Activated naive CD4-positive, alpha-beta T cell treated with anti-CD3 and anti-CD28 coated beads, Interleukin-2, amount 10 ng/mL, durations not matched to agents 7 days and 5 days (primary cell): ENCODE measurements around the gene RANBP3.
"Not testable (repeated sequence)": the region's sequence is repeated elsewhere in the genome, so short reads cannot be mapped to it uniquely, and the experiment has no call there.

Experiments used
- CTCF ChIA-PET: fragments of 350-600 bp; sonication (Branson Sonifier 250); formaldehyde crosslinking; loops from one replicate; lab custom pipeline; 2021; ENCODE audit warnings: antibody characterized with exemption; lab: Charles Lee
- DNase-seq: peaks from one replicate; pipeline ENCODE4 v3.0.0-alpha.2; 2020
- H3K27ac Mint-ChIP-seq: one replicate; pipeline ENCODE4 v1.8.0; 2021; ENCODE audit warnings: mild to moderate bottlenecking, moderate library complexity, mixed read lengths
- H3K27me3 Mint-ChIP-seq: one replicate; pipeline ENCODE4 v1.8.0; 2021; ENCODE audit warnings: mild to moderate bottlenecking, mixed read lengths
- H3K36me3 Mint-ChIP-seq: one replicate; pipeline ENCODE4 v1.8.0; 2021; ENCODE audit warnings: mixed read lengths
- H3K4me1 Mint-ChIP-seq: one replicate; pipeline ENCODE4 v1.8.0; 2021; ENCODE audit warnings: mixed read lengths
- H3K4me3 Mint-ChIP-seq: one replicate; pipeline ENCODE4 v1.8.0; 2021; ENCODE audit warnings: mild to moderate bottlenecking, moderate library complexity, mixed read lengths
- H3K9me3 Mint-ChIP-seq: one replicate; pipeline ENCODE4 v1.8.0; 2021; ENCODE audit warnings: mixed read lengths

Gene RANBP3

GRCh38 chr19:6015841-6016545 is 38.1 kb upstream of the RANBP3 start:
- Mint-ChIP-seq H3K9me3 (no peaks in the 10 kb centered on the region), H3K27me3 (peaks cover 9% of the 10 kb centered on the region), H3K36me3 (no peaks in the 10 kb centered on the region), H3K4me1 (peaks cover 11% of the 10 kb centered on the region), H3K4me3 (no peak overlapping the region), H3K27ac (no peak overlapping the region)
- DNase-seq: no peak
- CTCF ChIA-PET: interaction anchor here (0.8 to 1.2 kb wide), 2 partner anchors 29 to 212 kb away, joined by 3 to 4 read pairs; no protein-coding TSS in a partner anchor

GRCh38 chr19:6014551-6015135 is 36.7 kb upstream of the RANBP3 start:
- Mint-ChIP-seq H3K4me1 (peaks cover 1% of the 10 kb centered on the region), H3K36me3 (no peaks in the 10 kb centered on the region), H3K27ac (no peak overlapping the region), H3K4me3 (no peak overlapping the region), H3K27me3 (peaks cover 6% of the 10 kb centered on the region), H3K9me3 (no peaks in the 10 kb centered on the region)
- no peak for DNase-seq
- CTCF ChIA-PET: interaction anchor here (1.0 to 1.8 kb wide), 3 partner anchors 8 to 210 kb away, joined by 3 to 12 read pairs (median 3); no protein-coding TSS in a partner anchor

- Mint-ChIP-seq H3K4me1 (no peaks in the 10 kb centered on the region), H3K4me3 (no peak overlapping the region), H3K36me3 (no peaks in the 10 kb centered on the region), H3K9me3 (no peaks in the 10 kb centered on the region), H3K27me3 (peaks cover 4% of the 10 kb centered on the region), H3K27ac (no peak overlapping the region)
- CTCF ChIA-PET: interaction anchor here (1.0 to 1.8 kb wide), 3 partner anchors 10 to 44 kb away, joined by 4 to 12 read pairs (median 6); no protein-coding TSS in a partner anchor
- no peak for DNase-seq
Measured at GRCh38 chr19:6012426-6013170, 34.7 kb upstream of the RANBP3 start.

DNA sequence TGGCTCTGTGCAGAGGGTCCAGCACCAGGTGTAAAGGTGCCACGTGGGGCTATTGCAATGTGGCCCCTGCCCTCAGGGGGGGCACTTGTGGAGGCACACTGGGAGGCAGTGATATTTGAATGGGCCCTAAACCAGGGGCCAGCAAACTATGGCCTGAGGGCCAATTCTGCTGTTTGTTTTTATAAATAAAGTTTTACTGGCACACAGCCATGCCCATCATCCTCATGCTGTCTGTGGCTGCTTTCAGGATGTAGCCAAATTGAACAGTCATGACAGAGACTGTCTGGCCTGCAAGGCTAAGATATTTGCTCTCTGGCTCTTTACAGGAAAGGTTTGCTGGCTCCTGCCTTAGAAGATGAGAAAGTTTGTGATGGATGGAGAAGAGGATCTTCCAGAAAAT is 33.9 kb upstream of the RANBP3 start:
- CTCF ChIA-PET: interaction anchor here (1.4 kb wide), 1 partner anchor 24 kb away, joined by 6 read pairs; no protein-coding TSS in a partner anchor
- H3K9me3 Mint-ChIP-seq: no peaks in the 10 kb centered on the region
- no peak overlapping the region for H3K4me3 Mint-ChIP-seq
- H3K27me3 Mint-ChIP-seq: peaks cover under 1% of the 10 kb centered on the region
- H3K36me3 Mint-ChIP-seq: no peaks in the 10 kb centered on the region
- DNase-seq: no peak
- no peak overlapping the region for H3K27ac Mint-ChIP-seq
- no peaks in the 10 kb centered on the region for H3K4me1 Mint-ChIP-seq

GRCh38 chr19:6011206-6011605 is 33.3 kb upstream of the RANBP3 start:
- CTCF ChIA-PET: no interaction called here
- H3K27ac Mint-ChIP-seq: no peak overlapping the region
- H3K4me3 Mint-ChIP-seq: no peak overlapping the region
- no peaks in the 10 kb centered on the region for H3K4me1 Mint-ChIP-seq
- H3K9me3 Mint-ChIP-seq: no peaks in the 10 kb centered on the region
- no peak for DNase-seq
- H3K27me3 Mint-ChIP-seq: no peaks in the 10 kb centered on the region
- H3K36me3 Mint-ChIP-seq: no peaks in the 10 kb centered on the region

DNA sequence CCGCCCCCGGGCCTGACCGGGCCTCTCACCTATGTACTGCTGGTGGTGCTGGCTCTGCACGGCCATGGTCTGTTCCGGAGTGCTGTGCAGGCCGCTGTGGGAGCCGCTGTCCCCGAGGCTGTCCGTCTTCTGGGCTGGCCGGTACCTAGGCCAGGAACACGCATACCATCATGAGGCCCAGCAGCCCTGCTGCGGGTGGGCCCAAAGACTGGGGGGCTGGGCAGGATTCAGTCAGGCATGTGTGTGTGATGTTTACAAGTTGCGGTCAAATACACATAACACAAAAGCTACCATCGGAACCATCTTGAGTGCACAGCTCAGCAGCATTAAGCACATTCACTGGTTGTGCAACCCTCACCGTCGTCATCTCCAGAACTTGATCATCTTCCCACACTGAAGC is 32.2 kb upstream of the RANBP3 start:
- H3K27ac Mint-ChIP-seq: no peak overlapping the region
- no peak overlapping the region for H3K4me3 Mint-ChIP-seq
- no peaks in the 10 kb centered on the region for H3K36me3 Mint-ChIP-seq
- no peaks in the 10 kb centered on the region for H3K9me3 Mint-ChIP-seq
- no peak for DNase-seq
- no peaks in the 10 kb centered on the region for H3K27me3 Mint-ChIP-seq
- CTCF ChIA-PET: interaction anchor here (1.0 kb wide), 1 partner anchor 12 kb away, joined by 3 read pairs; no protein-coding TSS in a partner anchor
- no peaks in the 10 kb centered on the region for H3K4me1 Mint-ChIP-seq

DNA sequence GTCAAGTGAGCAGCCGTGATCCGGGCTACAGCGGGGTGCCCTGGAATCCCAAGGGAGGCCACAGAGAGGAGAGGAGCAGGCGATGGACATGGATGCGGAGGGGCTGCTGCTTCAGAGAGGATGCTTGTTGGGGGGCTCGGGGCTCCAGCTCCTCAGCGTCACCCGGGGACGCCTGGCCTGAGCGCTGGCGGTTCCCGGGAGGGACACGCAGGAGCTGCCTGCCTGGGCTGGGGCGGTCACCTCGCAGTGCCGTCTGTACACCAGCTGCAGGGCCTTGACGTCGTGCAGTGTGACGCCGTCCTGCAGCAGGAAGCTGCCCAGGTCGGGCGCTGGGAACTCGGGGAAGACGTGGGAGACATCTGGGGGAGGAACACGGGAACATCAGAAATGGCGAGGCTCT is 29.9 kb upstream of the RANBP3 start:
- H3K4me1 Mint-ChIP-seq: no peaks in the 10 kb centered on the region
- CTCF ChIA-PET: interaction anchor here (1.2 to 1.3 kb wide), 2 partner anchors 39 to 118 kb away, joined by 3 read pairs; no protein-coding TSS in a partner anchor
- H3K27me3 Mint-ChIP-seq: no peaks in the 10 kb centered on the region
- H3K9me3 Mint-ChIP-seq: no peaks in the 10 kb centered on the region
- H3K36me3 Mint-ChIP-seq: no peaks in the 10 kb centered on the region
- H3K4me3 Mint-ChIP-seq: no peak overlapping the region
- no peak overlapping the region for H3K27ac Mint-ChIP-seq
- DNase-seq: no peak

DNA sequence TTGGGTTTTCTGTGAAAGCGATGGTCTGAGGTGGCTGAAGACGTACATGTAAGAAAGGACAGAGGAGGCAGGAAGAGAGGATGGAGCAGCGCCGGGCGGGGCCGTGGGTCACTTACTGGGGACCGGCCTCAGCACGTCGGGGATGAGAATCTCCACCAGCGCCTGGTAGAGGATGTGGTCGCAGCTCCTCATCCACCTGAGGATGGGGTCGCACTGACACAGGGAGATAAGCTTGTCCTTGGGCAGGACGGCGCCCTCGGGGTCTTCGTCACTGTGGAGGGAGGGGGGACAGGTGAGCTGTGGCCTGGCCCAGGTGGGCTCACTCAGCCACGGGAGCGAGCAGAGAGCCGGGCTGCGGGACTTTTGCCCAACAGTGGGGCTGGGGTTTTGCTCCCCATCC is 29.0 kb upstream of the RANBP3 start:
- no peaks in the 10 kb centered on the region for H3K9me3 Mint-ChIP-seq
- CTCF ChIA-PET: interaction anchor here (1.2 to 1.3 kb wide), 2 partner anchors 38 to 119 kb away, joined by 3 read pairs; no protein-coding TSS in a partner anchor
- no peaks in the 10 kb centered on the region for H3K36me3 Mint-ChIP-seq
- no peak overlapping the region for H3K4me3 Mint-ChIP-seq
- no peaks in the 10 kb centered on the region for H3K27me3 Mint-ChIP-seq
- no peaks in the 10 kb centered on the region for H3K4me1 Mint-ChIP-seq
- no peak overlapping the region for H3K27ac Mint-ChIP-seq
- DNase-seq: no peak

DNA sequence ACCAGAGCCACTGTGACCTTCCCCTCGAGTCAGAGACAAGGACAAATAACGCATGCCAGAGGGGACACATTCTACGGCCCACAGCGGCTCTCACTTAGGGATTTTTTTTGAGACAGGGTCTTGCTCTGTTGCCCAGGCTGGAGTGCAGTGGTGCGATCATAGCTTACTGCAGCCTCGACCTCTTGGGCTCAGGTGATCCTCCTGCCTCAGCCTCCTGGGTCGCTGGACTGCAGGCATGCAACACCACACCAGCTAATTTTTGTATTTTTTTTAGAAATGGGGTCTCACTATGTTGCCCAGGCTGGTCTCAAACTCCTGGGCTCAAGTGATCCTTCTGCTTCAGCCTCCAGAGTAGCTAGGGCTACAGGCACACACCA is 28.1 kb upstream of the RANBP3 start:
- H3K4me1 Mint-ChIP-seq, H3K36me3 Mint-ChIP-seq, H3K4me3 Mint-ChIP-seq, H3K27ac Mint-ChIP-seq, H3K27me3 Mint-ChIP-seq, DNase-seq, H3K9me3 Mint-ChIP-seq, CTCF ChIA-PET: not testable (repeated sequence)

DNA sequence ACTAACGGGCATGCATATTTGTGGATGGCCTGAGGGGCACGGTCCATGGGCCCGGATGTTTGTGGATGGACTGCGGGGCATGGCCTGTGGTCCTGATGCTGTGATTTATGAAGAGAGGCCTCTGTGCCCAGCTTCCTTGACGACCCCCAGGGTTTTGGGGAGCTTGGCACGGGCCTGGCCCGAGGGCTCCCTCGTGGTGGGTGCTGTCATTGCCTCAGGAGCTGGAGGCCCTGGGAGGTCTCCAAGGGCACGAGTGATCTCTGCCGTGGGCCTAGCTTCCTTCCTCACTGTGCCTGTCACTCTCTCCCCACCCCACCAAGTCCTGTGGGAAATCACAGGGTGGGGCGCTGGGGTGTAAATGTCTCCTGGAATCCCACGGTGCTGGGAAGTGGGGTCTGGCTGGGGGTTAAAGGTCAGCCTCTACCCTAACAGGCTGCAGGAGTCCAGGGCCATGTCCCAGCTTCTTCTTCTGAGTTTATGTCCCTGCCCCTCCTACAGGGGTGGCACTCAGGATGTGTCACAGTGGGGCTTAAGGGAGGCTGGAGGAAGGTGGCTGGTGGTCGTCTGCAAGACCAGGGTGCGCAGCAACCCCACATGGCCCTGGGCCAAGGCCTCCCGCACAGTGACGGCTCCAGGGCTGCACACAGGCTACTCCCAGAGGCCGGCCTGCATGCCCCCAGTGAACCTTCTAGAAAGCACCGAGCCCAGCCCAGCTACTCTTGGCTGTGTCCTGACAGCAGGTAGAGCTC is 27.6 kb upstream of the RANBP3 start:
- H3K9me3 Mint-ChIP-seq: peaks cover under 1% of the 10 kb centered on the region
- H3K27me3 Mint-ChIP-seq: no peaks in the 10 kb centered on the region
- DNase-seq: no peak
- no peak overlapping the region for H3K27ac Mint-ChIP-seq
- no peak overlapping the region for H3K4me3 Mint-ChIP-seq
- peaks cover 3% of the 10 kb centered on the region for H3K36me3 Mint-ChIP-seq
- CTCF ChIA-PET: no interaction called here
- H3K4me1 Mint-ChIP-seq: no peaks in the 10 kb centered on the region

DNA sequence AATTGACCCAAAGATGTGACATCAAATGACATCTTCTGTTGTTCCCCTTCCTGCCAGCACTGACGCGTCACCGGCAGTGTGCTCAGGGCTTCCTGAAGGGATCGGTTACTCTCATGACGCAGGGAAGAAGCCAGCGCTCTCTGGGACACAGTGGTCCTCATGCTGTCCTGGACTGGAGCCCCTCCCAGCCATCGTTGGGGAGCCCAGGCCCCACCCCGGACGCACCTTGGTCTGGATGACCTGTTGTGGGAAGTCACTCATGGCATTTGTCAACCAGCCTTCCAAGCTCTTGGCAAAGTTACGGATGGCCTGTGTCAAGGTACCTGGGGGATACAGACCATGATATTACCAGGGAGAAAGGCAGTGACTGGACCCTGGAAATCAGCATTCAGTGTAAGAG is 26.0 kb upstream of the RANBP3 start:
- CTCF ChIA-PET: no interaction called here

DNA sequence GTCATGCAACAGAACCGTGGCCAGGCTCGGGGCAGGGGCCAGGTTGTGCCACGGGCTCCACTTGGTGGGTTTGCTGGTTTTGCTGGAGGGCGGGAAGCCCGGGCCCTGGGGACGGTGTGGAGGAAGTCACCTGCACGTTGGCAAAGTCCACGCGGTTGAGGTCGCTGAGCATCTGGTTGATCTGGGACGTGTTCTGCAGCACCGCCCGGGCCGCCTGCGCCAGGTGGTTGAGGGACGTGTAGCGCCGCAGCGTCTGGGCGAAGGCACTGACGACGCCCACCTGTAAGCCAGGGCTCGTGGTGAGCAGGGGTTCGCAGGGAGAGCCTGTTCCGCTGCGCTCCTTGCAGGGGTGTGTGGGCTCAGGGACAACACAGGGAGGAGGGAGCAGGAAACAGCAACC is 24.7 kb upstream of the RANBP3 start:
- CTCF ChIA-PET: no interaction called here
- peaks cover 3% of the 10 kb centered on the region for H3K9me3 Mint-ChIP-seq
- no peaks in the 10 kb centered on the region for H3K27me3 Mint-ChIP-seq
- H3K27ac Mint-ChIP-seq: no peak overlapping the region
- H3K4me1 Mint-ChIP-seq: no peaks in the 10 kb centered on the region
- H3K36me3 Mint-ChIP-seq: peaks cover 5% of the 10 kb centered on the region
- no peak overlapping the region for H3K4me3 Mint-ChIP-seq
- DNase-seq: no peak

More for the DNA sequence above, 26.0 kb upstream of the RANBP3 start:
- no peak overlapping the region for H3K27ac Mint-ChIP-seq
- peaks cover 3% of the 10 kb centered on the region for H3K9me3 Mint-ChIP-seq
- H3K4me1 Mint-ChIP-seq: no peaks in the 10 kb centered on the region
- DNase-seq: no peak
- no peak overlapping the region for H3K4me3 Mint-ChIP-seq
- no peaks in the 10 kb centered on the region for H3K27me3 Mint-ChIP-seq
- peaks cover 5% of the 10 kb centered on the region for H3K36me3 Mint-ChIP-seq

DNA sequence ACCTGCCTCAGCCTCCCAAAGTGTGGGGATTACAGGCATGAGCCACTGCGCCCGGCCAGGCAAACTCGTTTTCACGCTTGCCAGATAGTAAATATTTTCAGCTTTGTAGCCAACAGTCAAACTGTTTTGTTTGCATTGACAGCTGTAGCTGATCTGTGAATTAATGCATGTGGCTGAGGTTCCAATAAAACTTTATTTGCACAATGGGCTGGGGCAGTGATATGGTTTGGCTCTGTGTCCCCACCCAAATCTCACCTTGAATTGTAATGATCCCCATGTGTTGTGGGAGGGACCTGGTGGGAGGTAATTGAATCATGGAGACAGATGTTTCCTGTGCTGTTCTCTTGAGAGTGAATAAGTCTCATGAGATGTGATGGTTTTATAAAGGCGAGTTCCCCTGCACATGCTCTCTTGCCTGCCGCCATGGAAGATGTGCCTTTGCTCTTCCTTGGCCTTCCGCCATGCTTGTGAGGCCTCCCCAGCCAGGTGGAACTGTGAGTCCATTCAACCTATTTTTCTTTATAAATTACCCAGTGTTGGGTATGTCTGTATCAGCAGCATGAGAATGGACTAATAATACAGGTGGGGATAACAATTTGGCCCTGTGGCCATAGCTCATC is 22.4 kb upstream of the RANBP3 start:
- H3K27me3 Mint-ChIP-seq: no peaks in the 10 kb centered on the region
- no peak overlapping the region for H3K4me3 Mint-ChIP-seq
- CTCF ChIA-PET: interaction anchor here (0.9 to 1.2 kb wide), 2 partner anchors 10 to 22 kb away, joined by 3 read pairs; no protein-coding TSS in a partner anchor
- DNase-seq: no peak
- no peak overlapping the region for H3K27ac Mint-ChIP-seq
- peaks cover 5% of the 10 kb centered on the region for H3K36me3 Mint-ChIP-seq
- no peaks in the 10 kb centered on the region for H3K4me1 Mint-ChIP-seq
- H3K9me3 Mint-ChIP-seq: peaks cover 3% of the 10 kb centered on the region
